ENCODE measurements around the gene REEP3. TPM values are rescaled to one million over a fixed set of nuclear protein-coding genes. Genes with fewer than 3 reads are reported as not detected.

The REEP3 gene
- total and polyA plus RNA-seq, 2 of the 8 experiments (the other 6 are each of a cell fraction or from before 2014, with no cell fraction given), result 5.8 to 31.5 TPM

GRCh38 chr10:63665670-63666134 is 144.5 kb downstream of the REEP3 start:
- no peak for FAIRE-seq
- Histone ChIP-seq H2BK20ac (ENCODE audit: low read length) (no peak overlapping the region), H3K27ac (ENCODE audit: low read depth, low read length) (no peak overlapping the region), H4K8ac (ENCODE audit: extremely low read depth, insufficient read depth, low read length) (no peak overlapping the region), H4K20me1 (replicated peaks in 1 of 2; ENCODE audit: control insufficient read depth in 1 of 2, insufficient read depth in 2 of 2, low read length in 2 of 2) (no peaks in the 10 kb centered on the region), H2BK12ac (ENCODE audit: low read depth, low read length) (no peak overlapping the region), H2AFZ (ENCODE audit: low read length) (peak overlapping the region; percentile 42; the same call in 1 of the 2 replicates), H3K4ac (replicated peaks; ENCODE audit: insufficient read length, low read depth, low read length) (no peak overlapping the region), H3K9ac (replicated peaks in 1 of 4; ENCODE audit: extremely low read depth in 1 of 4, low read depth in 3 of 4, low read length in 3 of 4) (no peak overlapping the region), H2BK5ac (ENCODE audit: low read depth, low read length) (no peak overlapping the region; the same call in 1 of the 2 replicates), H2BK120ac (replicated peaks; ENCODE audit: low read depth, low read length) (no peak overlapping the region), H2AK5ac (ENCODE audit: low read depth, low read length) (no peak overlapping the region), H3K79me2 (ENCODE audit: control insufficient read depth in 1 of 2, insufficient read depth in 2 of 2, low read length in 2 of 2) (no peaks in the 10 kb centered on the region), H3K23me2 (ENCODE audit: low read depth, low read length) (no peaks in the 10 kb centered on the region), H3K27me3 (replicated peaks in 1 of 4; ENCODE audit: control insufficient read depth in 3 of 4, extremely low read depth in 1 of 4, insufficient read depth in 3 of 4, low read length in 3 of 4) (no peaks in the 10 kb centered on the region), H3K4me3 (ENCODE audit: extremely low read depth in 1 of 4, insufficient read depth in 2 of 4, low read depth in 3 of 4, low read length in 4 of 4) (no peak overlapping the region), H3K23ac (ENCODE audit: insufficient read length) (no peak overlapping the region), H3K56ac (replicated peaks; ENCODE audit: insufficient read length, low read depth, low read length) (no peak overlapping the region), H3K36me3 (ENCODE audit: control insufficient read depth in 2 of 4, insufficient read depth in 4 of 4, low read length in 3 of 4) (no peaks in the 10 kb centered on the region), H3K4me1 (replicated peaks in 1 of 4; ENCODE audit: control insufficient read depth in 3 of 4, insufficient read depth in 4 of 4, low read length in 3 of 4) (peaks cover 3 to 13% (median 7%) of the 10 kb centered on the region in 4 experiments; a peak in 5 of 7 replicates), H3K4me2 (ENCODE audit: insufficient read depth in 1 of 2, low read depth in 2 of 2, low read length in 2 of 2) (no peak overlapping the region), H4K91ac (replicated peaks; ENCODE audit: insufficient read length, low read length) (no peak overlapping the region), H2BK15ac (ENCODE audit: low read length) (no peak overlapping the region), H3K9me3 (ENCODE audit: insufficient read depth in 2 of 2, low read depth in 1 of 2, low read length in 1 of 2) (no peaks in the 10 kb centered on the region), H4K5ac (ENCODE audit: insufficient read length, low read depth, low read length) (no peak overlapping the region), H3K79me1 (ENCODE audit: low read depth, low read length) (no peaks in the 10 kb centered on the region), H3K18ac (ENCODE audit: extremely low read depth, low read length) (no peak overlapping the region), H3K14ac (ENCODE audit: insufficient read length) (no peak overlapping the region)
- DNase-seq (ENCODE audit: low read depth in 1 of 2, low spot score in 2 of 2), result no peak
- ChIA-PET CTCF (ENCODE audit: partially characterized antibody) (interaction anchor here (1.0 to 1.4 kb wide), 2 partner anchors 34 to 54 kb away, joined by 4 to 6 read pairs; no protein-coding TSS in a partner anchor), POLR2A (ENCODE audit: partially characterized antibody) (interaction anchor here (1.8 kb wide), 1 partner anchor 36 kb away, joined by 10 read pairs; no protein-coding TSS in a partner anchor)
- 87% methylated on average over 4 of the region's 4 CpGs; no CpG with 5 or more reads in 1 of the 2 experiments for WGBS, 2 experiments (ENCODE audit: extremely low coverage in 1 of 2, insufficient coverage in 1 of 2, insufficient read length in 1 of 2, insufficient replicate concordance in 2 of 2, low coverage in 1 of 2, low lambda C conversion rate in 2 of 2, missing lambda C conversion rate in 1 of 2)
- no peak for TF ChIP-seq SP4 (IDR thresholded peaks at IDR 0.05; ENCODE audit: low read length)
- TF ChIP-seq TAF7 (optimal IDR thresholded peaks at IDR 0.05; ENCODE audit: borderline replicate concordance, low read depth, low read length), result no peak
- TF ChIP-seq TAF1 (IDR thresholded peaks at IDR 0.05; ENCODE audit: low read depth, low read length), result no peak
- TF ChIP-seq GTF2F1 (IDR thresholded peaks at IDR 0.05; ENCODE audit: borderline replicate concordance, low read depth, low read length), result no peak
- TF ChIP-seq SIRT6 (IDR thresholded peaks at IDR 0.05; ENCODE audit: low read length), result no peak
- TF ChIP-seq KDM1A (IDR thresholded peaks at IDR 0.05; ENCODE audit: borderline replicate concordance, low read length), result no peak
- no peak for TF ChIP-seq RBBP5 (IDR thresholded peaks at IDR 0.05; ENCODE audit: borderline replicate concordance, low read depth, low read length)
- TF ChIP-seq RFX5 (IDR thresholded peaks at IDR 0.05; ENCODE audit: borderline replicate concordance, low read depth, low read length), result no peak
- TF ChIP-seq CBX8 (IDR thresholded peaks at IDR 0.05; ENCODE audit: borderline replicate concordance, low read depth, low read length), result no peak
- TF ChIP-seq BACH1 (IDR thresholded peaks at IDR 0.05; ENCODE audit: low read length), result no peak
- TF ChIP-seq ASH2L (IDR thresholded peaks at IDR 0.05; ENCODE audit: low read length), result no peak
- no peak for TF ChIP-seq SUZ12 (IDR thresholded peaks at IDR 0.05; ENCODE audit: low read length)
- TF ChIP-seq PHF8 (conservative IDR thresholded peaks at IDR 0.05; ENCODE audit: low read depth, low read length), result no peak
- no peak for TF ChIP-seq SAP30 (IDR thresholded peaks at IDR 0.05; ENCODE audit: insufficient read depth, insufficient replicate concordance, low read length)
- no peak for TF ChIP-seq JUND (IDR thresholded peaks at IDR 0.05; ENCODE audit: low read length)

Measured in H1 (cell line).